Measurements from ENCODE around the gene ATL1. TPM values are rescaled to one million over a fixed set of nuclear protein-coding genes. Genes with fewer than 3 reads are reported as not detected.
"Not testable (repeated sequence)": the region's sequence is repeated elsewhere in the genome, so short reads cannot be mapped to it uniquely, and the experiment has no call there.

Gene ATL1
- total RNA-seq, 1 donor from 2014 or later: 0.89 TPM

DNA sequence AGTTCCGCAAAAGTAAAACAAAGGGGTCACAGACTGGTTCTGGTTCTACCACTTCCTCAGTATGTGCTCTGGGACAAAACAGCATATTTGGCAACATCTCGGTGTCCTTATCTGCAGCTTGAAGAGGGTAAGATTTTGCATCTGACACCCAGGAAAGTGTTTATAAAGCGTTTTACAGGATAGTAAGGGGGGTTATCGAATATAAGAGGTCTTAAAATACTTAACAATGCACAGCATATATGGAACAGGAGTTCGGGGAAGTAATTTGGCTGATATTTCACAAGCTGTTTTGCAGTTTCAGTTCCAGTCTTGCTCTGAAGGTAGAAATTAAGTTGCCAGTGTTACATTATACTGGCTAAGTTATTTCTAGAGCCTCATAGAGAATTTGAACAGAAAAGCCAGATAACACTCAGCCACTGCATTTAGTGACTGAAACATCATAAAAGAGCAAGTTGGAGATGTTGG, 26.7 kb upstream of the ATL1 start:
- intact Hi-C loops (cut with DNase I): loop anchor here (2.0 kb wide), 1 partner anchor 220 kb away; the partner anchor contains the start of genes DMAC2L and L2HGDH
- DNase-seq (no peak), ATAC-seq (ENCODE audit: poor library complexity) (no peak)

- ATAC-seq (ENCODE audit: poor library complexity) (no peak), DNase-seq (no peak)
- intact Hi-C loops (cut with DNase I): loop anchor here (2.0 kb wide), 1 partner anchor 221 kb away; the partner anchor contains the start of genes DMAC2L and L2HGDH
These were observed 26.1 kb upstream of the ATL1 start for GRCh38 chr14:50533806-50534205.

DNA sequence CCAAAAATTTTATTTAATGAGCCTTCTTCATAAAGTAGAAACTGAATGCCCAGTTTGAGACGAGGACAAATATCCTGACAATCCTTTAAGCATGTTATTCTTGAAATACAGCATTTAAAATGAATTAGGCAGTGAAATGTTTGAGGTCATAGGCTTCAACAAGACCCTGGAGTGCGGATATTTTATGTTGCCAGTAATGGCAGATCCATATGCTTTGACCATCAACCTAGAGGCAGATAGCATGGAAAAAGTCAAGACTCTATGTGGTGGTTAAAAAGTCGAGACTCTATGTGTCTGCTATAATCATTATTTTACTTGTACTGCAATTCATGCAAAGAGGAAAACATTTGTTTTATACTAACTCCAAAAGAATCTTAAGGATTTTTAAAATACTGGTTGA, 25.5 kb upstream of the ATL1 start:
- DNase-seq (no peak), ATAC-seq (ENCODE audit: poor library complexity) (no peak)
- intact Hi-C loops (cut with DNase I): no loop called here

GRCh38 chr14:50534997-50535396, 24.9 kb upstream of the ATL1 start:
- DNase-seq (no peak), ATAC-seq (ENCODE audit: poor library complexity) (no peak)
- intact Hi-C loops (cut with DNase I): no loop called here

DNA sequence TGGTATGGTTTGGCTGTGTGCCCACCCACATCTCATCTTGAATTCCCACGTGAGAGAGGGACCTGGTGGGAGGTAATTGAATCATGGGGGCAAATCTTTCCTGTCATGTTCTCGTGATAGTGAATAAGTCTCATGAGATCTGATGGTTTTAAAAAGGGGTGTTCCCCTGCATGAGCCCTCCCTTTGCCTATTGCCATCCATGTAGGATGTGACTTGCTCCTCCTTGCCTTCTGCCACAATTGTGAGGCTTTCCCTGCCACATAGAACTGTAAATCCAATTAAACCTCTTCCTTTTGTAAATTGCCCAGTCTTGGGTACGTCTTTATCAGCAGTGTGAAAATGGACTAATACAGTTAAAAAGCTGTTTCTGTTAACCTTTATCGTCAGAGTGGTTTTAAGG, 21.9 kb upstream of the ATL1 start:
- intact Hi-C loops (cut with DNase I); DNase-seq; ATAC-seq (ENCODE audit: poor library complexity): not testable (repeated sequence)

DNA sequence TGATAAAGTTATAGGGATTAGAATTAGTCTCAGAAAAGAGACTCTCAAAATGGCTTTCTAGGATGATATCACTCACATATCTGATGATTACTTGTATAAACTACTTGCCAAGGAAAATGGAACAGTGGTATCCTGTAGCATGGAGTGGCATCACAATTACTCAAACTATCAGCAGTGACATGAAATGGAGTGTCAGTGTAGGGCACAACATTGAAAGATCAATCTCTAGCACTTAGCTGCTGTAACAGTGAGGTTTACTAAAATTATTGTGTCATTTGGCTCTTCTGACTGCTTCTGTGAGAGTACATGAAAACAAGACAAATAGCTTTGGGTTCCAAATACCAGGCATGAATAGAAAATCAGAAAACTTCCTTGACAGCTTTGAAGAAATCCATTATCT, 20.9 kb upstream of the ATL1 start:
- DNase-seq: no peak
- intact Hi-C loops (cut with DNase I): no loop called here
- ATAC-seq (ENCODE audit: poor library complexity): no peak

- intact Hi-C loops (cut with DNase I): no loop called here
- DNase-seq: no peak
These were observed 18.8 kb upstream of the ATL1 start for GRCh38 chr14:50541159-50541567.

GRCh38 chr14:50542941-50543418, 17.0 kb upstream of the ATL1 start:
- DNase-seq: no peak
- peak; percentile 67 for ATAC-seq (ENCODE audit: poor library complexity)
- intact Hi-C loops (cut with DNase I): no loop called here

More at GRCh38 chr14:50541159-50541567, 18.8 kb upstream of the ATL1 start:
- ATAC-seq (ENCODE audit: poor library complexity): no peak

- DNase-seq (no peak), ATAC-seq (ENCODE audit: poor library complexity) (no peak)
- intact Hi-C loops (cut with DNase I): no loop called here
These were observed 15.0 kb upstream of the ATL1 start for GRCh38 chr14:50544911-50545310.

- DNase-seq (no peak), ATAC-seq (ENCODE audit: poor library complexity) (no peak)
- intact Hi-C loops (cut with DNase I): no loop called here
These were observed 14.3 kb upstream of the ATL1 start for GRCh38 chr14:50545618-50546017.

GRCh38 chr14:50550294-50550693, 9.7 kb upstream of the ATL1 start:
- DNase-seq (no peak), ATAC-seq (ENCODE audit: poor library complexity) (no peak)
- intact Hi-C loops (cut with DNase I): no loop called here

- intact Hi-C loops (cut with DNase I): no loop called here
These were observed 8.1 kb upstream of the ATL1 start for GRCh38 chr14:50551877-50552276.

DNA sequence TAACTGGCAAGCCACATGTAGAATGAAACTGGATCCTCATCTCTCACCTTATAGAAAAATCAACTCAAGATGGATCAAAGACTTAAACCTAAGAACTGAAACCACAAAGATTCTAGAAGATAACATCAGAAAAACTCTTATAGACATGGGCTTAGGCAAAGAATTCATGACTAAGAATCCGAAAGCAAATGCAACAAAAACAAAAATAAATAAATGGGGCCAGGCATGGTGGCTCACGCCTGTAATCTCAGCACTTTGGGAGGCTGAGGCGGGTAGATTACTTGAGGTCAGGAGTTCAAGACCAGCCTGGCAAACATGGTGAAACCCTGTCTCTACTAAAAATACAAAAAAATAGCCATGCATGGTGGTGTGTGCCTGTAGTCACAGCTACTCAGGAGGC, 7.1 kb upstream of the ATL1 start:
- DNase-seq; intact Hi-C loops (cut with DNase I); ATAC-seq (ENCODE audit: poor library complexity): not testable (repeated sequence)

More at GRCh38 chr14:50551877-50552276, 8.1 kb upstream of the ATL1 start:
- ATAC-seq (ENCODE audit: poor library complexity) (no peak), DNase-seq (no peak)

- peak; percentile 93 for ATAC-seq (ENCODE audit: poor library complexity)
- peak; percentile 91 for DNase-seq
- intact Hi-C loops (cut with DNase I): no loop called here
These were observed 963 bp downstream of the ATL1 start for GRCh38 chr14:50560931-50561285.

- no peak for ATAC-seq (ENCODE audit: poor library complexity)
- DNase-seq: no peak
- intact Hi-C loops (cut with DNase I): no loop called here
These were observed 2.9 kb downstream of the ATL1 start for GRCh38 chr14:50562841-50563240.

DNA sequence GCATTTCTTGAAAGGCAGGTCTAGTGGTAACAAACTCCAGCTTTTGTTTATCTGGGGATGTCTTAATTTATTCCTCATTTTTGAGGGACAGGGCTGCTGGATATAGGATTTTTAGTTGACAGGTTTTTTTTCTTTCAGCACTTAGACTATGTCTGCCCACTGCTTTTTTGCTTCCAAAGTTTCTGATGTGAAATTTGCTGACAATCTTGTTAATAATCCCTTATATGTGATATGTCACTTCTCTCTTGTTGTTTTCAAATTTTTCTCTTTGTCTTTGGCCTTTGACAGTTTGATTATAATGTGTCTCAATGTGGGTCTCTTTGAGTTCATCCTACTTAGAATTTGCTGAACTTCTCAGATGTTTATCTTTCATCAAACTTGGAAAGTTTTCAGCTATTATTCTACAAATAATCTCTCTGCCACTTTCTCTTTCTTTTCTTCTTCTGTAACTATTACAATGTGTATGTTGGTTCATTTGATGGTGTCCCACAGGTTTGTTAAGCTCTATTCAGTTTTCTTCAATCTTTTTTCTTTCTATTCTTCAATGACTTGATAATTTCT, 9.8 kb downstream of the ATL1 start:
- intact Hi-C loops (cut with DNase I): no loop called here
- DNase-seq (no peak), ATAC-seq (ENCODE audit: poor library complexity) (no peak)

GRCh38 chr14:50573862-50574261, 13.9 kb downstream of the ATL1 start:
- no peak for ATAC-seq (ENCODE audit: poor library complexity)
- DNase-seq: no peak
- intact Hi-C loops (cut with DNase I): no loop called here

DNA sequence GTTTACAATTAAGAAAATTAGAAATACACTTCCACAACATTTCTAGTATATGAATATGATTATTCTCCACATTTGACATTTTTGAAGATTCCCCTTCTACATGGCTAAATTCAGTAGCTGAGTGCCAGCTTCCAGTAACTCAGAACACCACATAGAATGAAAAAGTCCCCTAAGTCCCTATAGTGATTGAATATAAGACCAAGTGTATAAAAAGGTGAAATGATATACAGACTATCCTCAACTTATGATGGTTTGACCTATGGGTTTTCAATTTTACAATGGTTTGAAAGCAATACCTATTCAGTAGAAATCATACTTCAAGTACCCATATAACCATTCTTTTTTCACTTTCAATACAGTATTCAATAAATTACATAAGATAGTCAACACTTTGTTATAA, 15.8 kb downstream of the ATL1 start:
- ATAC-seq (ENCODE audit: poor library complexity): no peak
- intact Hi-C loops (cut with DNase I): no loop called here
- no peak for DNase-seq

GRCh38 chr14:50577982-50578381, 18.0 kb downstream of the ATL1 start:
- no peak for DNase-seq
- intact Hi-C loops (cut with DNase I): no loop called here
- ATAC-seq (ENCODE audit: poor library complexity): no peak

- no peak for DNase-seq
- intact Hi-C loops (cut with DNase I): no loop called here
- ATAC-seq (ENCODE audit: poor library complexity): no peak
These were observed 18.5 kb downstream of the ATL1 start for GRCh38 chr14:50578433-50578832.

- intact Hi-C loops (cut with DNase I): loop anchor here (10.0 kb wide), 1 partner anchor 264 kb away; no protein-coding TSS in a partner anchor
- DNase-seq (no peak), ATAC-seq (ENCODE audit: poor library complexity) (no peak)
These were observed 30.5 kb downstream of the ATL1 start for GRCh38 chr14:50590464-50590863.

Measured in Right ventricle myocardium superior (tissue), 1 donor.